ENCODE results near the gene HECA.
"Not testable (repeated sequence)": the region's sequence is repeated elsewhere in the genome, so short reads cannot be mapped to it uniquely, and the experiment has no call there.

The HECA gene

GRCh38 chr6:139134817-139135577, at the start of gene HECA:
HECA (plus strand) TSS chr6:139135080; CDS start chr6:139135397, 317 bp downstream.
- peak; percentile 46 to 86 for DNase-seq

- no peak for DNase-seq
Measured at GRCh38 chr6:139091826-139092225, 43.1 kb upstream of the HECA start.

GRCh38 chr6:139099984-139100383, 34.9 kb upstream of the HECA start:
- no peak for DNase-seq

GRCh38 chr6:139107051-139107450, 27.8 kb upstream of the HECA start:
- DNase-seq, result no peak

GRCh38 chr6:139108378-139108777, 26.5 kb upstream of the HECA start:
- no peak for DNase-seq

- DNase-seq, result no peak
Measured at GRCh38 chr6:139109558-139109957, 25.3 kb upstream of the HECA start.

GRCh38 chr6:139112146-139112545, 22.7 kb upstream of the HECA start:
- DNase-seq, result no peak

GRCh38 chr6:139112561-139112960, 22.3 kb upstream of the HECA start:
- no peak for DNase-seq

- no peak for DNase-seq
Measured at GRCh38 chr6:139114746-139115145, 20.1 kb upstream of the HECA start.

- DNase-seq, result no peak
Measured at GRCh38 chr6:139115989-139116758, 18.7 kb upstream of the HECA start.

GRCh38 chr6:139117734-139118133, 17.1 kb upstream of the HECA start:
- no peak for DNase-seq

- DNase-seq, result no peak
Measured at GRCh38 chr6:139119552-139119951, 15.3 kb upstream of the HECA start.

- not testable (repeated sequence) for DNase-seq
Measured at GRCh38 chr6:139122823-139123222, 12.1 kb upstream of the HECA start.

- peak in 1 of 2 experiments; percentile 58 for DNase-seq
Measured at GRCh38 chr6:139124887-139125672, 9.8 kb upstream of the HECA start.

GRCh38 chr6:139126255-139126654, 8.6 kb upstream of the HECA start:
- no peak for DNase-seq

GRCh38 chr6:139126931-139127330, 7.9 kb upstream of the HECA start:
- DNase-seq, result no peak

GRCh38 chr6:139129284-139129683, 5.6 kb upstream of the HECA start:
- no peak for DNase-seq

GRCh38 chr6:139131736-139132280, 3.1 kb upstream of the HECA start:
- no peak for DNase-seq

GRCh38 chr6:139133262-139134063, 1.4 kb upstream of the HECA start:
- DNase-seq, result no peak

GRCh38 chr6:139134064-139134395, 850 bp upstream of the HECA start:
- DNase-seq, result no peak

GRCh38 chr6:139135578-139136545, 982 bp downstream of the HECA start:
- no peak for DNase-seq

All from SW 1271 (cell line).